Measurements from ENCODE around the gene EEF1B2. TPM values are rescaled to one million over a fixed set of nuclear protein-coding genes. Genes with fewer than 3 reads are reported as not detected.

Gene EEF1B2
- total and polyA plus RNA-seq, 2 of the 13 experiments (the other 11 are each of a cell fraction or from before 2014, with no cell fraction given) = 1,284 to 1,731 TPM

DNA sequence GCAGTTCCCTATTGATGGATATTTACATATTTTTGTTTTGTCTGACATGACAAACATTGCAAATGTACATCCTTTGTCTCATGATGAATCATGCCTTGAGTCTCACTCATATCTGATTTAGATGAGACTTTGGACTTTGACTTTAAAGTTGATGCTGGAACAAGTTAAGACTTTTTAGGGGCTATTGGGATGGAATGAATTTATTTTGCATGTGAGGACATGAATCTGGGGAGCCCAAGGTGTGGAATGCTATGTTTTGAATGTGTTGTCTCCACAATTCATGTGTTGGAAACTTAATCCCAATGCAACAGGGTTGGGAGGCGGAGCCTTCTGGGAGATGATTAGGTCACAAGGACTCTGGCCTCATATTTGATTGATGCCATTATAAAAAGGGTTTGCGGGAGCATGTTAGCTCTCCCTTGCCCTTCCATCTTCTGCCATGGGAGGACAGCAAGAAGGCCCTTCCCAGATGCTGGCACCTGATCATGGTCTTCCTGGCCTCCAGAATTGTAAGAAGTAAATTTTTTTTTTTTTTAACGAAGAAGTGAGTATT lies 44.6 kb upstream of the EEF1B2 start (continued):
- TF ChIP-seq GATAD2A (CRISPR knock-in tag; IDR thresholded peaks at IDR 0.05) (0 out of 2 replicates have a peak, but pooled peaks have one; percentile 22), MED1 (CRISPR knock-in tag; IDR thresholded peaks at IDR 0.05) (no peak), NFATC3 (CRISPR knock-in tag; IDR thresholded peaks at IDR 0.05) (no peak), KLF9 (CRISPR knock-in tag; IDR thresholded peaks at IDR 0.05; ENCODE audit: low read depth) (no peak), ZNF543 (CRISPR knock-in tag; IDR thresholded peaks at IDR 0.05) (no peak), ZNF326 (CRISPR knock-in tag; IDR thresholded peaks at IDR 0.05; ENCODE audit: borderline replicate concordance) (no peak)
- TF ChIP-seq, protein P1, sequence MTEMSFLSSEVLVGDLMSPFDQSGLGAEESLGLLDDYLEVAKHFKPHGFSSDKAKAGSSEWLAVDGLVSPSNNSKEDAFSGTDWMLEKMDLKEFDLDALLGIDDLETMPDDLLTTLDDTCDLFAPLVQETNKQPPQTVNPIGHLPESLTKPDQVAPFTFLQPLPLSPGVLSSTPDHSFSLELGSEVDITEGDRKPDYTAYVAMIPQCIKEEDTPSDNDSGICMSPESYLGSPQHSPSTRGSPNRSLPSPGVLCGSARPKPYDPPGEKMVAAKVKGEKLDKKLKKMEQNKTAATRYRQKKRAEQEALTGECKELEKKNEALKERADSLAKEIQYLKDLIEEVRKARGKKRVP (CRISPR knock-in tag; IDR thresholded peaks at IDR 0.05) = no peak

DNA sequence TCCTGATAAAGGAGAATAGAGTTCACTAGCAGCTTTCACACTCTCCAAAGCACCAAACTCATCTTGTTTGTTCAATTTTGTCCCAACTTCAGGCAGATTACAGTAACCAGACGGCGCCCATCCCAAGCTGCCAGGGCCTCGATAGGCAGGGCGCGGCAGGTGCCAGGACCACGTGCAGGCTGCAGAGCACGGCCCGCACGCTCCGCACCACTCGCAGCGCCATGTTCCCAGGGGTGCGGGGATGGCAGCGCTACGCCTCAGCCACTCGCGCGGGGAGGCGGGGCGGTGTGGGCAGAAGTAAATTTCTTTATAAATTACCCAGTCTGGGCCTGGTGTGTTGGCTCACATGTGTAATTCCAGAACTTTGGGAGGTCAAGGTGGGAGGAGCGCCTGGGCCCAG lies 43.4 kb upstream of the EEF1B2 start:
- WGBS (ENCODE audit: low lambda C conversion rate) = 97% methylated on average over 21 of the region's 21 CpGs
- FAIRE-seq (no peak), DNase-seq (ENCODE audit: low spot score) (no peak), ATAC-seq (peak; percentile 11; the same call in 1 of the 3 replicates)
- POLR2A ChIA-PET = no interaction called here
- H3K27ac ChIP-seq (ENCODE audit: extremely low read length, insufficient read depth, low read length) = no peak overlapping the region
- no peak overlapping the region for H2AFZ ChIP-seq (ENCODE audit: low read length)
- no peaks in the 10 kb centered on the region for H4K20me1 ChIP-seq (ENCODE audit: insufficient read depth, low read length)
- no peak overlapping the region for H3K4me2 ChIP-seq (ENCODE audit: low read depth, low read length)
- CTCF ChIA-PET (ENCODE audit: low intra/inter-chr PET ratio, low total read pairs) = no interaction called here
- H3K79me2 ChIP-seq (ENCODE audit: insufficient read depth, low read length) = no peaks in the 10 kb centered on the region
- no peak overlapping the region for H3K9ac ChIP-seq (ENCODE audit: insufficient read depth, low read depth, low read length)
- peaks cover 8% of the 10 kb centered on the region for H3K4me1 ChIP-seq (ENCODE audit: insufficient read depth, low read length)
- H3K36me3 ChIP-seq (replicated peaks in 1 of 2; ENCODE audit: control insufficient read depth in 1 of 2, insufficient read depth in 2 of 2, low read length in 2 of 2) = peaks cover 6 to 11% of the 10 kb centered on the region in 2 experiments
- in situ Hi-C loops (cut with HindIII; ENCODE audit: extremely low pct_ligation_motif_present, low pct_unique_long_range_greater_than_20kb) (no loop called here), intact Hi-C loops (cut with micrococcal nuclease; ENCODE audit: unreplicated experiment) (loop anchor here (5.0 kb wide), 1 partner anchor 39 kb away; no protein-coding TSS in a partner anchor)
- no peaks in the 10 kb centered on the region for H3K27me3 ChIP-seq (ENCODE audit: control insufficient read depth in 1 of 2, insufficient read depth in 2 of 2, low read length in 2 of 2)
- no peaks in the 10 kb centered on the region for H3K9me3 ChIP-seq (ENCODE audit: low read length)
- no peak overlapping the region for H3K4me3 ChIP-seq (replicated peaks in 1 of 3; ENCODE audit: insufficient read depth in 1 of 3, low read depth in 2 of 3, low read length in 3 of 3)
- BruUV-seq (replicated peaks) = no TSS peak
- TF ChIP-seq, protein P2, sequence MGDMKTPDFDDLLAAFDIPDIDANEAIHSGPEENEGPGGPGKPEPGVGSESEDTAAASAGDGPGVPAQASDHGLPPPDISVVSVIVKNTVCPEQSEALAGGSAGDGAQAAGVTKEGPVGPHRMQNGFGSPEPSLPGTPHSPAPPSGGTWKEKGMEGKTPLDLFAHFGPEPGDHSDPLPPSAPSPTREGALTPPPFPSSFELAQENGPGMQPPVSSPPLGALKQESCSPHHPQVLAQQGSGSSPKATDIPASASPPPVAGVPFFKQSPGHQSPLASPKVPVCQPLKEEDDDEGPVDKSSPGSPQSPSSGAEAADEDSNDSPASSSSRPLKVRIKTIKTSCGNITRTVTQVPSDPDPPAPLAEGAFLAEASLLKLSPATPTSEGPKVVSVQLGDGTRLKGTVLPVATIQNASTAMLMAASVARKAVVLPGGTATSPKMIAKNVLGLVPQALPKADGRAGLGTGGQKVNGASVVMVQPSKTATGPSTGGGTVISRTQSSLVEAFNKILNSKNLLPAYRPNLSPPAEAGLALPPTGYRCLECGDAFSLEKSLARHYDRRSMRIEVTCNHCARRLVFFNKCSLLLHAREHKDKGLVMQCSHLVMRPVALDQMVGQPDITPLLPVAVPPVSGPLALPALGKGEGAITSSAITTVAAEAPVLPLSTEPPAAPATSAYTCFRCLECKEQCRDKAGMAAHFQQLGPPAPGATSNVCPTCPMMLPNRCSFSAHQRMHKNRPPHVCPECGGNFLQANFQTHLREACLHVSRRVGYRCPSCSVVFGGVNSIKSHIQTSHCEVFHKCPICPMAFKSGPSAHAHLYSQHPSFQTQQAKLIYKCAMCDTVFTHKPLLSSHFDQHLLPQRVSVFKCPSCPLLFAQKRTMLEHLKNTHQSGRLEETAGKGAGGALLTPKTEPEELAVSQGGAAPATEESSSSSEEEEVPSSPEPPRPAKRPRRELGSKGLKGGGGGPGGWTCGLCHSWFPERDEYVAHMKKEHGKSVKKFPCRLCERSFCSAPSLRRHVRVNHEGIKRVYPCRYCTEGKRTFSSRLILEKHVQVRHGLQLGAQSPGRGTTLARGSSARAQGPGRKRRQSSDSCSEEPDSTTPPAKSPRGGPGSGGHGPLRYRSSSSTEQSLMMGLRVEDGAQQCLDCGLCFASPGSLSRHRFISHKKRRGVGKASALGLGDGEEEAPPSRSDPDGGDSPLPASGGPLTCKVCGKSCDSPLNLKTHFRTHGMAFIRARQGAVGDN (CRISPR knock-in tag; IDR thresholded peaks at IDR 0.05) = peak; percentile 21; the same call in 1 of the 2 replicates
- TF ChIP-seq ARID2 (CRISPR knock-in tag; IDR thresholded peaks at IDR 0.05; ENCODE audit: borderline replicate concordance) = no peak
- TF ChIP-seq AGO2 (optimal IDR thresholded peaks at IDR 0.05; ENCODE audit: low read depth, low read length) = peak; percentile 80
